ENCODE measurements around the gene P3R3URF. TPM values are rescaled to one million over a fixed set of nuclear protein-coding genes. Genes with fewer than 3 reads are reported as not detected.

P3R3URF gene
- total RNA-seq, 2 donors from 2014 or later = not detected

DNA sequence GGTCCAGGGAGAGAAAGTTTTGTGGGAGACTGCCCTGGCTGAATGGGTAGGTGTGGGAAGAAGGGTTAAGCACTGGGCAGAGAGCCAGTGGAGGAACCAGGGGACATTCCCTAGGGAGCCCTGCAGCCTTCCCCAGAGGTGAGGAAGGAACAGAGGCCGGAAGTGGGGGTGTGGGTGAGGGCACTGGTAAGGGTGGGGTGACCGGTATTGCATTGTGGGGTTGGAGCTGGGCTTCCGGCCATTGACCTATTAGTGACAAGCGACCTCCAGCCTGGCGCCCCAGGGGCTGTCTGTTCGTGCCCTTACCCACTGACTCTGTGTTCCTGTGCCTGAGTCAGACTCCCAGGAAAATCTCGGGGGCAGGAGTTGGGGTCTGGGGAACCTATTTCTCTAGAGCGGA, 4.9 kb downstream of the P3R3URF start:
- Mint-ChIP-seq H3K27ac (no peak overlapping the region), H3K4me1 (peaks cover 7% of the 10 kb centered on the region), H3K36me3 (ENCODE audit: low read depth) (no peaks in the 10 kb centered on the region), H3K4me3 (no peak overlapping the region), H3K27me3 (ENCODE audit: insufficient read depth) (peaks cover 43% of the 10 kb centered on the region), H3K9me3 (no peaks in the 10 kb centered on the region)
- H3K27me3 ChIP-seq (ENCODE audit: control insufficient read depth, insufficient read depth, low read length, poor library complexity, severe bottlenecking) = no peaks in the 10 kb centered on the region
- no peaks in the 10 kb centered on the region for H3K4me1 ChIP-seq (ENCODE audit: control insufficient read depth, insufficient read depth, low read length)
- no peak for DNase-seq
- H3K27ac ChIP-seq (ENCODE audit: low read depth, low read length) = no peak overlapping the region
- TF ChIP-seq, protein P1, sequence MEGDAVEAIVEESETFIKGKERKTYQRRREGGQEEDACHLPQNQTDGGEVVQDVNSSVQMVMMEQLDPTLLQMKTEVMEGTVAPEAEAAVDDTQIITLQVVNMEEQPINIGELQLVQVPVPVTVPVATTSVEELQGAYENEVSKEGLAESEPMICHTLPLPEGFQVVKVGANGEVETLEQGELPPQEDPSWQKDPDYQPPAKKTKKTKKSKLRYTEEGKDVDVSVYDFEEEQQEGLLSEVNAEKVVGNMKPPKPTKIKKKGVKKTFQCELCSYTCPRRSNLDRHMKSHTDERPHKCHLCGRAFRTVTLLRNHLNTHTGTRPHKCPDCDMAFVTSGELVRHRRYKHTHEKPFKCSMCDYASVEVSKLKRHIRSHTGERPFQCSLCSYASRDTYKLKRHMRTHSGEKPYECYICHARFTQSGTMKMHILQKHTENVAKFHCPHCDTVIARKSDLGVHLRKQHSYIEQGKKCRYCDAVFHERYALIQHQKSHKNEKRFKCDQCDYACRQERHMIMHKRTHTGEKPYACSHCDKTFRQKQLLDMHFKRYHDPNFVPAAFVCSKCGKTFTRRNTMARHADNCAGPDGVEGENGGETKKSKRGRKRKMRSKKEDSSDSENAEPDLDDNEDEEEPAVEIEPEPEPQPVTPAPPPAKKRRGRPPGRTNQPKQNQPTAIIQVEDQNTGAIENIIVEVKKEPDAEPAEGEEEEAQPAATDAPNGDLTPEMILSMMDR (conservative IDR thresholded peaks at IDR 0.05) = no peak
- H3K9ac ChIP-seq (ENCODE audit: extremely low read depth, low read length, poor library complexity, severe bottlenecking) = no peak overlapping the region
- 91 to 100% methylated on average over 1 to 8 of the region's 8 CpGs for WGBS, 2 experiments (ENCODE audit: insufficient coverage in 1 of 2, insufficient read length in 1 of 2)
- no peaks in the 10 kb centered on the region for H3K9me3 ChIP-seq (ENCODE audit: control insufficient read depth, low read length)
- H3K36me3 ChIP-seq (ENCODE audit: control insufficient read depth, insufficient read depth, low read length) = no peaks in the 10 kb centered on the region
- H3K4me3 ChIP-seq (ENCODE audit: low read length) = no peak overlapping the region

DNA sequence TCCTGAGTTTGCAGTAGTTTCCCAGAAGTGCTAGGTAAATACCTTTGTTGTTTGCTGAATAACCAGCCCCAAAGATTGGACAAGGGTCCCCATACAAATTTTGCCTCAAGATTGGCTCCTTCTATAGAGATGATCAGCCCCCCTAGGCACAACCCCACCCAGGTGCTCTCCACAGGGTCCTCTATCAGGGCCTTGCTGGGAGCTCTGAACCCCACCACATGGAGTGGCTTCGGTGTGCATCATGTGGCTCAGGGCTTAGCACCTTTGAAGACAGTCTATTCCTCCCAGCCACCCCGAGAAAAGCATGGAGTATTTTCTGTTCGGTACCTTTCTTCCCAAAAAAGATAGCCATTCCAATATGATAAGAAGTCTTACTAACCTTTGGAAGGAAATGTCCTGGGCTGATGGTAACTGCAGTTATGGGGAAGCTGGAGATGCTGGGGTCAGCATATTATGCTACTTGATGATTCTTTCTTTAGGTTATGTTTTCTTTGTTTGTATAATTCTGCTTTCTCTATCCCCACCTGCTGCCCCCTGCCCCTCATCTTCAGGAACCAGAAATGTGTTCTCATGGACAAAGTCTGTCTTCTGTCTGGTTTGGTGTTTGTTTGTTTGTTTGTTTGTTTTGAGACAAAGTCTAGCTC, 6.4 kb downstream of the P3R3URF start:
- H3K27ac Mint-ChIP-seq = no peak overlapping the region
- no peaks in the 10 kb centered on the region for H3K27me3 ChIP-seq (ENCODE audit: control insufficient read depth, insufficient read depth, low read length, poor library complexity, severe bottlenecking)
- no peak for DNase-seq
- no peak overlapping the region for H3K9ac ChIP-seq (ENCODE audit: extremely low read depth, low read length, poor library complexity, severe bottlenecking)
- peaks cover 8% of the 10 kb centered on the region for H3K4me1 Mint-ChIP-seq
- H3K36me3 ChIP-seq (ENCODE audit: control insufficient read depth, insufficient read depth, low read length) = no peaks in the 10 kb centered on the region
- H3K9me3 ChIP-seq (ENCODE audit: control insufficient read depth, low read length) = no peaks in the 10 kb centered on the region
- H3K4me3 Mint-ChIP-seq = no peak overlapping the region
- H3K4me3 ChIP-seq (ENCODE audit: low read length) = no peak overlapping the region
- no peaks in the 10 kb centered on the region for H3K9me3 Mint-ChIP-seq
- no peak overlapping the region for H3K27ac ChIP-seq (ENCODE audit: low read depth, low read length)
- peaks cover 47% of the 10 kb centered on the region for H3K27me3 Mint-ChIP-seq (ENCODE audit: insufficient read depth)
- H3K36me3 Mint-ChIP-seq (ENCODE audit: low read depth) = no peaks in the 10 kb centered on the region
- TF ChIP-seq, protein P1 (conservative IDR thresholded peaks at IDR 0.05) = no peak
- H3K4me1 ChIP-seq (ENCODE audit: control insufficient read depth, insufficient read depth, low read length) = no peaks in the 10 kb centered on the region
- 93 to 100% methylated on average over 1 to 3 of the region's 3 CpGs for WGBS, 2 experiments (ENCODE audit: insufficient coverage in 1 of 2, insufficient read length in 1 of 2)

DNA sequence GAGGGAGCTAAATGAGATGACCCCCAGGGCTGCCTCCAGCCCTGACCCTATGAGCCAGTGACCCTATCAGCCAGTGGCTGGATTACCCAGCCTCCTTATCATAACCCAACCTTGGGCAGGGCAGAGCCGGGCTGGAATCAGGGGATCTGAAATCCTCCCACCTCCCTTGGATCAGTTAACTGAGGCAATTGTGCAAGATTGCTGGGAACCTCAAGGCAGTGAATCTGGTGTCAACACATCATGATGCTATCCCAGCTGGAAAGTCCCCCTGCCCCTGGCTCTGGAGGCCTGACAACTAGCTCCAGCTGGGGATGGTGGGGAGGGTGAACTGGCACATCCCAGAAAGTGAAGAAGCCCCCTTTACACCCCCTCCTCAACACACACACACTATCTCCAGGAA, 7.8 kb downstream of the P3R3URF start:
- TF ChIP-seq, protein P1 (conservative IDR thresholded peaks at IDR 0.05) = no peak
- Histone ChIP-seq H3K4me1 (ENCODE audit: control insufficient read depth, insufficient read depth, low read length) (no peaks in the 10 kb centered on the region), H3K9me3 (ENCODE audit: control insufficient read depth, low read length) (no peaks in the 10 kb centered on the region), H3K36me3 (ENCODE audit: control insufficient read depth, insufficient read depth, low read length) (no peaks in the 10 kb centered on the region), H3K9ac (ENCODE audit: extremely low read depth, low read length, poor library complexity, severe bottlenecking) (no peak overlapping the region), H3K27ac (ENCODE audit: low read depth, low read length) (no peak overlapping the region), H3K27me3 (ENCODE audit: control insufficient read depth, insufficient read depth, low read length, poor library complexity, severe bottlenecking) (no peaks in the 10 kb centered on the region), H3K4me3 (ENCODE audit: low read length) (no peak overlapping the region)
- no peak overlapping the region for H3K4me3 Mint-ChIP-seq
- no peaks in the 10 kb centered on the region for H3K9me3 Mint-ChIP-seq
- H3K36me3 Mint-ChIP-seq (ENCODE audit: low read depth) = no peaks in the 10 kb centered on the region
- peaks cover 8% of the 10 kb centered on the region for H3K4me1 Mint-ChIP-seq
- DNase-seq = no peak
- 97% methylated on average over 1 of the region's 1 CpG; no CpG with 5 or more reads in 1 of the 2 experiments for WGBS, 2 experiments (ENCODE audit: insufficient coverage in 1 of 2, insufficient read length in 1 of 2)
- H3K27me3 Mint-ChIP-seq (ENCODE audit: insufficient read depth) = peaks cover 51% of the 10 kb centered on the region
- no peak overlapping the region for H3K27ac Mint-ChIP-seq
